Mesenteric fat pad (tissue), 1 donor: ENCODE results near the gene KIR3DL1. TPM values are rescaled to one million over a fixed set of nuclear protein-coding genes. Genes with fewer than 3 reads are reported as not detected.
"Not testable (repeated sequence)": the region's sequence is repeated elsewhere in the genome, so short reads cannot be mapped to it uniquely, and the experiment has no call there.

Experiments used
- DNase-seq: peaks from one replicate; pipeline ENCODE4 v3.0.0-alpha.2; 2020; ENCODE audit warnings: low spot score
- total RNA-seq: library from RNA; stranded (reverse); fragmentation: NEBNext Ultra II Directional; extraction: Animal tissue kit (Norgen Biotek cat#: 25700); gene quantifications from one replicate; pipeline ENCODE4 v1.2.1, GENCODE V29; 2021
- donor health status: DM: yes; HTN: yes; CAD: no.

The KIR3DL1 gene
- total RNA-seq, 1 donor from 2014 or later = not detected

DNA sequence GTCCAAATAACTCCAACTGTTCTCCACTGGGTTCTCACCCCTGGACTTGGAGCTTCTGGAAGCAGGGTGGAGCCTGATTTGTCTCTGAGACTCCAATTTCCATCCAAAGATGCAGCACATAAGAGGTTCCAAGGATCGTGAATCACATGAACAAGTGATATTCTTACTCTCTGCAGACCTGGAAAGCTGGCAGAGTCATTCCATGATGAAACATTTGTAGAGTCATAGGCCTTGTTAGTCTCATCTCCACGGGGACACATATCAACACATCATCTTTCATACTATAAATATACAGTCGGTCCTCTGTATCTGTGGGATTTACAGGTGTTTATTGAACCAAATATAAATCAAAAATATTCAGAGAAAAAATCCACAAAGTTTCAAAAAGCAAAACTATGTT is 1.7 kb upstream of the KIR3DL1 start:
- DNase-seq = not testable (repeated sequence)

GRCh38 chr19:54817670-54818536 is 1.6 kb downstream of the KIR3DL1 start:
- no peak for DNase-seq

DNA sequence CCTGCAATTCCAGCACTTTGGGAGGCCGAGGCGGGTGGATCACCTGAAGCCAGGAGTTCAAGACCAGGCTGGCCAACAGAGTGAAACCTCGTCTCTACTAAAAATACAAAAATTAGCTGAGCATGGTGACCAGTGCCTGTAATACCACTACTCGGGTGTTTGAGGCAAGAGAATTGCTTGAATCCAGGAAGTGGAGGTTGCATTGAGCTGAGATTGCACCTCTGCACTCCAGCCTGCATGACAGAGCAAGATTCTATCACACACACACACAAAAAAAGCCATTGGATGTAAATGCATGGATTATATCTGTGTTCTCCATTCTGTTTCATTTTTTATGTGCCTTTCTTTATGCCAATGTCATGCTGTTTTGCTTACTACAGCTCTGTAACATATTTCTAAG is 8.1 kb downstream of the KIR3DL1 start:
- DNase-seq = not testable (repeated sequence)

DNA sequence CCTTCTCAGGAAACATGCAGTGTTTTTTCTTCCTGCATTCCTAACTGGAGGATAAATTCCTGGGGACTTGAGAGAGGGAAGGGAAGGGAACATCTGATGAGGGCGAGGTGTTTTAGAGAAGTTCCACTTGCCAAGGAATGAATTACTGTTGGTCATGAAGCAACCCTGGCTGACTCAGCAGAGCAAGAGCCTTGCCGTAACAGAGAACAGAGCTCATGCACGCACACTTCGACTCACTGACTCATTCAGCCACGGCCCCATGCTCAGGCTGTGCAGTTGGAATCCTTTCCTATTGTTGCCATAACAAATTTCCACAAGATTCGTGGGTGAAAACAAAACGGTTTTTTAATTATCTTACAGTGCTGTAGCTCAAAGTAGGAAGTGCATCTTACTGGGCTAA is 9.1 kb downstream of the KIR3DL1 start:
- DNase-seq = not testable (repeated sequence)

- not testable (repeated sequence) for DNase-seq
These were observed 11.8 kb downstream of the KIR3DL1 start for GRCh38 chr19:54828064-54828463.

GRCh38 chr19:54832496-54832895 is 16.2 kb downstream of the KIR3DL1 start, which contains the start of gene KIR2DS4:
Gene KIR2DS4, plus strand, starts transcription at chr19:54832676.
- DNase-seq = not testable (repeated sequence)

GRCh38 chr19:54835126-54835525 is 18.9 kb downstream of the KIR3DL1 start:
- not testable (repeated sequence) for DNase-seq

- not testable (repeated sequence) for DNase-seq
These were observed 21.3 kb downstream of the KIR3DL1 start for GRCh38 chr19:54837522-54837921.

DNA sequence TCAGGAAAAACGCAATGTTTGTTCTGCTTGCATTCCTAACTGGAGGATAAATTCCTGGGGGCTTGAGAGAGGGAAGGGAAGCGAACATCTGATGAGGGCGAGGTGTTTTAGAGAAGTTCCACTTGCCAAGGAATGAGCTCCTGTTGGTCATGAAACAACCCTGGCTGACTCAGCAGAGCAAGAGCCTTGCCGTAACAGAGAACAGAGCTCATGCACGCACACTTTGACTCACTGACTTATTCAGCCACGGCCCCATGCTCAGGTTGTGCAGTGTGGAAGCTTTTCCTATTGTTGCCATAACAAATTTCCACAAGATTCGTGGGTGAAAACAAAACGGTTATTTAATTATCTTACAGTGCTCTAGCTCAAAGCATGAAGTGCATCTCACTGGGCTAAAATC is 26.9 kb downstream of the KIR3DL1 start:
- not testable (repeated sequence) for DNase-seq

- not testable (repeated sequence) for DNase-seq
These were observed 33.9 kb downstream of the KIR3DL1 start, which contains the start of gene KIR3DL2 for GRCh38 chr19:54850061-54850640. Gene KIR3DL2, plus strand, starts transcription at chr19:54850443. Its CDS starts 33 bp downstream, at chr19:54850476.

- DNase-seq = no peak
These were observed 34.7 kb downstream of the KIR3DL1 start for GRCh38 chr19:54850930-54851329.

DNA sequence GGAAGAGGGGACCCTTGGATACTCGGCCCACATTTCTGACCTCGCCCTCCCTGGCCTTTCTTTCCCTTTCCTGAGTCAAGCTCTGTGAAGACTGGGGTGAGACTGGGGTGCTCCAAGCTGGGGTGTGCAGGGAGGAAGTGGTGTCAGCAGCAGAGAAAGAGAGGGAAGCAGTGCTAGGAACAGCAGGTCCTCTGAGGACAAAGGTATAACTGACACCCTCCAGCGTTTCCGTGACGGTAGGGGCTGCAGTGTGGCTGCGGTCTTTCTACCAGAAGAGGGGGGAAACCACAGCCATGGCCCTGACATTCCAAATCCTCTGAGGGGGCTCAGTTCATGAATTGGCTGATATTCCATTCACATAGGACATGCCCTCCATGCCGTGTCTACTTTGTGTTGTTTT is 35.1 kb downstream of the KIR3DL1 start:
- no peak for DNase-seq

DNA sequence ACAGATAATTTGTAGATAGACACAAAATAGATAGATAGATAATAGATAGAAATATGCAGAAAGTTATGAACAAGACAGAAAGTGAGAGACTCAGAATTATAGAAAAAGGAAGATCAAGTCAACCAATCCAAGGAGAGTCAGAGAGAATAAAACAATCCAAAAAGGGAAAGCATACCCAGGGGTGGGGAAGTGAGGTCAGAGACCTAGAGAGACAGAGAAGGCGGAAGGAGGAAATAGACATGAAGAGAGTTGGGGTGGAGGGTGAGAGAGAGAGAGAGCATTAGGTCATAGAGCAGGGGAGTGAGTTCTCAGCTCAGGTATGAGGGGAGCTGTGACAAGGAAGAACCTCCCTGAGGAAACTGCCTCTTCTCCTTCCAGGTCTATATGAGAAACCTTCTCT is 39.0 kb downstream of the KIR3DL1 start:
- DNase-seq = not testable (repeated sequence)

DNA sequence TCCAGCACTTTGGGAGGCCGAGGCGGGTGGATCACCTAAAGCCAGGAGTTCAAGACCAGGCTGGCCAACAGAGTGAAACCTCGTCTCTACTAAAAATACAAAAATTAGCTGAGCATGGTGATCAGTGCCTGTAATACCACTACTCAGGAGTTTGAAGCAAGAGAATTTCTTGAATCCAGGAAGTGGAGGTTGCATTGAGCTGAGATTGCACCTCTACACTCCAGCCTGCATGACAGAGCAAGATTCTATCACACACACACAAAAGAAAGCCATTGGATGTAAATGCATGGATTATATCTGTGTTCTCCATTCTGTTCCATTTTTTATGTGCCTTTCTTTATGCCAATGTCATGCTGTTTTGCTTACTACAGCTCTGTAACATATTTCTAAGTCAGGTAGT is 42.2 kb downstream of the KIR3DL1 start:
- DNase-seq = not testable (repeated sequence)

DNA sequence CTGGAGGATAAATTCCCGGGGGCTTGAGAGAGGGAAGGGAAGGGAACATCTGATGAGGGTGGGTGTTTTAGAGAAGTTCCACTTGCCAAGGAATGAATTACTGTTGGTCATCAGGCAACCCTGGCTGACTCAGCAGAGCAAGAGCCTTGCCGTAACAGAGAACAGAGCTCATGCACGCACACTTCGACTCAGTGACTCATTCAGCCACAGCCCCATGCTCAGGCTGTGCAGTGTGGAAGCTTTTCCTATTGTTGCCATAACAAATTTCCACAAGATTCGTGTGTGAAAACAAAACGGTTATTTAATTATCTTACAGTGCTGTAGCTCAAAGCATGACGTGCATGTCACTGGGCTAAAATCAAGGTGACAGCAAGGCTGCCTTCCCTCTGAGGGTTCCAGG is 43.2 kb downstream of the KIR3DL1 start:
- DNase-seq = not testable (repeated sequence)

GRCh38 chr19:54863459-54863858 is 47.2 kb downstream of the KIR3DL1 start:
- DNase-seq = not testable (repeated sequence)

GRCh38 chr19:54871696-54872095 is 55.4 kb downstream of the KIR3DL1 start:
- DNase-seq = no peak

DNA sequence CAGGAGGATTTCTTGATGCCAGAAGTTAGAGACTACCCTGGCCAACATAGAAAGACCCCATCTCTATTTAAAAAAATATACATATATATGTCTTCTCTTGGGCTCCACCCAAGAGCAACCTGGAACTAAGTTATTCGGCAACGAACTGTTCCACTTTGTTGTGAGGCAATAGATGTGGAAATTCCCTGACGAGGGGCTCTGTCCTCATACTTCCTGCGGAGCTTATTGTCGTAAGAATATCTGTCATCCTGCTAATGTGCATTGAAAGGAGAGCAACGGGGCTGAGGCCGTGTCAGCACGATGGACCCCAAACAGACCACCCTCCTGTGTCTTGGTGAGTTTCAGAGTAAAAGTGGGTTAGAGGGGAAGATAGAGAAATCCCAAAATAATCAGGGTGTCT is 57.7 kb downstream of the KIR3DL1 start, which contains the start of gene FCAR:
Gene FCAR (plus strand): TSS at position 246 of the 400 bp plus-strand sequence. CDS start 55 bp downstream, at position 301.
- no peak for DNase-seq

DNA sequence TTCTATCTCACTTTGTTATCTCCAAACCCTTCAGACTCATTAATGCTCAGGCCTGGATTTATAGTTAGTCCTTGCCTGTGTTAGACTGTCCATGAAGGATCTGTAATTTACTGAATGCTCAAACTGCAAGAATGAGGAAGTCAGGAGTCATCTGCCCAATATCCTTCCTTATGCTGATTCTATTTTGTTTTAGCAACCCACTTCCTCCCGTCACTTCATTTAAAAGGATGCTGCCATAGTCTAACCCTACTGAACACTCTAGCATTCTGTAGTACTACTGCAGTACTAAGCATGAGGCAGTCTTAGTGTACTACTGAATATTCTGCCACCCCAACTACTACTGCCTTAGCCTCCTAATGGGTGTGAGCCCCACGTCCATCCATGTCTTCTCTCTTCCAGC is 59.2 kb downstream of the KIR3DL1 start:
- no peak for DNase-seq

DNA sequence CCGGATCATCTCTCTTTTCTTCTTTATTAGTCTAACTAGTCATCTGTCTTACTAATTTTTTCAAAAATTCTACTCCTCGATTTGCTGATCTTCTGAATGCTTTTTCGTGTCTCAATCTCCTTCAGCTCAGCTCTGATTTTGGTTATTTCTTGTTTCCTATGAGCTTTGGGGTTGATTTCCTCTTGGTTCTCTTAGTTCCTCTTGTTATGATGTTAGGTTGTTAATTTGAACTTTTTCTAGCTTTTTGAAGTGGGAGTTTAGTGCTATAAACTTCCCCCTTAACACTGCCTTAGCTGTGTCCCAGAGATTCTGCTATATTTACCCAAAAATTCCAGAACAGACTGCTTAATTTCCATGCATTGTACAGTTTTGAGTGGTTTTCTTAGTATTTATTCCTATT is 61.2 kb downstream of the KIR3DL1 start:
- no peak for DNase-seq
